ENCODE data around the gene FOXQ1. TPM values are rescaled to one million over a fixed set of nuclear protein-coding genes. Genes with fewer than 3 reads are reported as not detected.
"Not testable (repeated sequence)": the region's sequence is repeated elsewhere in the genome, so short reads cannot be mapped to it uniquely, and the experiment has no call there.

FOXQ1 gene
- total RNA-seq, 1 donor from 2014 or later, result not detected

- H3K4me1 Mint-ChIP-seq (ENCODE audit: low read depth), result no peaks in the 10 kb centered on the region
- H3K27ac Mint-ChIP-seq, result no peak overlapping the region
- H3K9me3 Mint-ChIP-seq, result peaks cover 3% of the 10 kb centered on the region
- H3K36me3 Mint-ChIP-seq (ENCODE audit: low read depth), result no peaks in the 10 kb centered on the region
- H3K4me3 Mint-ChIP-seq, result no peak overlapping the region
- DNase-seq (ENCODE audit: low spot score), result no peak
- H3K27me3 Mint-ChIP-seq (ENCODE audit: insufficient read depth), result peaks cover 15% of the 10 kb centered on the region
- intact Hi-C loops (cut with micrococcal nuclease), result no loop called here
Observed at GRCh38 chr6:1335367-1336037, 23.6 kb downstream of the FOXQ1 start.

GRCh38 chr6:1336246-1336843 lies 24.4 kb downstream of the FOXQ1 start:
- no peak overlapping the region for H3K27ac Mint-ChIP-seq
- H3K36me3 Mint-ChIP-seq (ENCODE audit: low read depth), result no peaks in the 10 kb centered on the region
- intact Hi-C loops (cut with micrococcal nuclease), result no loop called here
- H3K4me1 Mint-ChIP-seq (ENCODE audit: low read depth), result no peaks in the 10 kb centered on the region
- no peak overlapping the region for H3K4me3 Mint-ChIP-seq
- no peaks in the 10 kb centered on the region for H3K9me3 Mint-ChIP-seq
- no peak for DNase-seq (ENCODE audit: low spot score)
- peaks cover 18% of the 10 kb centered on the region for H3K27me3 Mint-ChIP-seq (ENCODE audit: insufficient read depth)

GRCh38 chr6:1337791-1338190 lies 25.9 kb downstream of the FOXQ1 start:
- H3K9me3 Mint-ChIP-seq, result no peaks in the 10 kb centered on the region
- H3K36me3 Mint-ChIP-seq (ENCODE audit: low read depth), result no peaks in the 10 kb centered on the region
- no peak overlapping the region for H3K27ac Mint-ChIP-seq
- no peak overlapping the region for H3K4me3 Mint-ChIP-seq
- DNase-seq (ENCODE audit: low spot score), result no peak
- intact Hi-C loops (cut with micrococcal nuclease), result no loop called here
- H3K4me1 Mint-ChIP-seq (ENCODE audit: low read depth), result no peaks in the 10 kb centered on the region
- peaks cover 22% of the 10 kb centered on the region for H3K27me3 Mint-ChIP-seq (ENCODE audit: insufficient read depth)

- Mint-ChIP-seq H3K4me1 (ENCODE audit: low read depth) (no peaks in the 10 kb centered on the region), H3K4me3 (no peak overlapping the region), H3K36me3 (ENCODE audit: low read depth) (no peaks in the 10 kb centered on the region), H3K9me3 (peaks cover 19% of the 10 kb centered on the region), H3K27me3 (ENCODE audit: insufficient read depth) (peaks cover 19% of the 10 kb centered on the region), H3K27ac (no peak overlapping the region)
- intact Hi-C loops (cut with micrococcal nuclease), result no loop called here
- DNase-seq (ENCODE audit: low spot score), result no peak
Observed at GRCh38 chr6:1346101-1346500, 34.2 kb downstream of the FOXQ1 start.

GRCh38 chr6:1346558-1347091 lies 34.7 kb downstream of the FOXQ1 start:
- no peak for DNase-seq (ENCODE audit: low spot score)
- Mint-ChIP-seq H3K27me3 (ENCODE audit: insufficient read depth) (peaks cover 13% of the 10 kb centered on the region), H3K9me3 (peaks cover 24% of the 10 kb centered on the region), H3K27ac (no peak overlapping the region), H3K4me3 (no peak overlapping the region), H3K4me1 (ENCODE audit: low read depth) (no peaks in the 10 kb centered on the region), H3K36me3 (ENCODE audit: low read depth) (no peaks in the 10 kb centered on the region)
- intact Hi-C loops (cut with micrococcal nuclease), result no loop called here

GRCh38 chr6:1347161-1347560 lies 35.3 kb downstream of the FOXQ1 start:
- Mint-ChIP-seq H3K36me3 (ENCODE audit: low read depth) (no peaks in the 10 kb centered on the region), H3K4me3 (no peak overlapping the region), H3K4me1 (ENCODE audit: low read depth) (no peaks in the 10 kb centered on the region), H3K9me3 (peaks cover 28% of the 10 kb centered on the region), H3K27ac (no peak overlapping the region), H3K27me3 (ENCODE audit: insufficient read depth) (peaks cover 10% of the 10 kb centered on the region)
- intact Hi-C loops (cut with micrococcal nuclease), result no loop called here
- DNase-seq (ENCODE audit: low spot score), result no peak

- Mint-ChIP-seq H3K4me3 (no peak overlapping the region), H3K27me3 (ENCODE audit: insufficient read depth) (peaks cover 11% of the 10 kb centered on the region), H3K27ac (no peak overlapping the region), H3K9me3 (peaks cover 26% of the 10 kb centered on the region), H3K4me1 (ENCODE audit: low read depth) (no peaks in the 10 kb centered on the region), H3K36me3 (ENCODE audit: low read depth) (no peaks in the 10 kb centered on the region)
- intact Hi-C loops (cut with micrococcal nuclease), result no loop called here
- DNase-seq (ENCODE audit: low spot score), result no peak
Observed at GRCh38 chr6:1348675-1349074, 36.8 kb downstream of the FOXQ1 start.

GRCh38 chr6:1349655-1350054 lies 37.8 kb downstream of the FOXQ1 start:
- H3K4me3 Mint-ChIP-seq, result no peak overlapping the region
- intact Hi-C loops (cut with micrococcal nuclease), result no loop called here
- no peak overlapping the region for H3K27ac Mint-ChIP-seq
- no peak for DNase-seq (ENCODE audit: low spot score)
- H3K9me3 Mint-ChIP-seq, result peaks cover 16% of the 10 kb centered on the region
- no peaks in the 10 kb centered on the region for H3K36me3 Mint-ChIP-seq (ENCODE audit: low read depth)
- peaks cover 11% of the 10 kb centered on the region for H3K27me3 Mint-ChIP-seq (ENCODE audit: insufficient read depth)
- no peaks in the 10 kb centered on the region for H3K4me1 Mint-ChIP-seq (ENCODE audit: low read depth)

- H3K9me3 Mint-ChIP-seq, result peaks cover 13% of the 10 kb centered on the region
- no peak overlapping the region for H3K4me3 Mint-ChIP-seq
- intact Hi-C loops (cut with micrococcal nuclease), result no loop called here
- no peak overlapping the region for H3K27ac Mint-ChIP-seq
- no peaks in the 10 kb centered on the region for H3K36me3 Mint-ChIP-seq (ENCODE audit: low read depth)
- no peaks in the 10 kb centered on the region for H3K4me1 Mint-ChIP-seq (ENCODE audit: low read depth)
- peaks cover 8% of the 10 kb centered on the region for H3K27me3 Mint-ChIP-seq (ENCODE audit: insufficient read depth)
- DNase-seq (ENCODE audit: low spot score), result no peak
Observed at GRCh38 chr6:1351381-1352008, 39.6 kb downstream of the FOXQ1 start.

- DNase-seq (ENCODE audit: low spot score); H3K27me3 Mint-ChIP-seq (ENCODE audit: insufficient read depth); H3K27ac Mint-ChIP-seq; H3K4me1 Mint-ChIP-seq (ENCODE audit: low read depth); intact Hi-C loops (cut with micrococcal nuclease); H3K4me3 Mint-ChIP-seq; H3K36me3 Mint-ChIP-seq (ENCODE audit: low read depth): not testable (repeated sequence)
- peaks cover 13% of the 10 kb centered on the region for H3K9me3 Mint-ChIP-seq
Observed at GRCh38 chr6:1355068-1355467, 43.2 kb downstream of the FOXQ1 start.

GRCh38 chr6:1361717-1362116 lies 49.8 kb downstream of the FOXQ1 start:
- intact Hi-C loops (cut with micrococcal nuclease), result not testable (repeated sequence)
- H3K27me3 Mint-ChIP-seq (ENCODE audit: insufficient read depth), result peaks cover 15% of the 10 kb centered on the region

GRCh38 chr6:1362643-1363042 lies 50.7 kb downstream of the FOXQ1 start:
- no peak overlapping the region for H3K27ac Mint-ChIP-seq
- no peaks in the 10 kb centered on the region for H3K4me1 Mint-ChIP-seq (ENCODE audit: low read depth)
- H3K9me3 Mint-ChIP-seq, result no peaks in the 10 kb centered on the region
- H3K36me3 Mint-ChIP-seq (ENCODE audit: low read depth), result no peaks in the 10 kb centered on the region
- DNase-seq (ENCODE audit: low spot score), result no peak
- peaks cover 16% of the 10 kb centered on the region for H3K27me3 Mint-ChIP-seq (ENCODE audit: insufficient read depth)
- intact Hi-C loops (cut with micrococcal nuclease), result no loop called here
- no peak overlapping the region for H3K4me3 Mint-ChIP-seq

More at GRCh38 chr6:1361717-1362116, 49.8 kb downstream of the FOXQ1 start:
- not testable (repeated sequence) for H3K36me3 Mint-ChIP-seq (ENCODE audit: low read depth); H3K4me3 Mint-ChIP-seq; H3K4me1 Mint-ChIP-seq (ENCODE audit: low read depth); H3K27ac Mint-ChIP-seq; H3K9me3 Mint-ChIP-seq; DNase-seq (ENCODE audit: low spot score)

- DNase-seq (ENCODE audit: low spot score), result no peak
- H3K4me3 Mint-ChIP-seq, result no peak overlapping the region
- H3K27me3 Mint-ChIP-seq (ENCODE audit: insufficient read depth), result peaks cover 19% of the 10 kb centered on the region
- intact Hi-C loops (cut with micrococcal nuclease), result no loop called here
- H3K36me3 Mint-ChIP-seq (ENCODE audit: low read depth), result no peaks in the 10 kb centered on the region
- no peak overlapping the region for H3K27ac Mint-ChIP-seq
- H3K9me3 Mint-ChIP-seq, result no peaks in the 10 kb centered on the region
- no peaks in the 10 kb centered on the region for H3K4me1 Mint-ChIP-seq (ENCODE audit: low read depth)
Observed at GRCh38 chr6:1363298-1363697, 51.4 kb downstream of the FOXQ1 start.
